ENCODE results near the gene CSF3.
A peak's percentile ranks its signal among the peaks of the same experiment; 100 is the strongest.

DNA sequence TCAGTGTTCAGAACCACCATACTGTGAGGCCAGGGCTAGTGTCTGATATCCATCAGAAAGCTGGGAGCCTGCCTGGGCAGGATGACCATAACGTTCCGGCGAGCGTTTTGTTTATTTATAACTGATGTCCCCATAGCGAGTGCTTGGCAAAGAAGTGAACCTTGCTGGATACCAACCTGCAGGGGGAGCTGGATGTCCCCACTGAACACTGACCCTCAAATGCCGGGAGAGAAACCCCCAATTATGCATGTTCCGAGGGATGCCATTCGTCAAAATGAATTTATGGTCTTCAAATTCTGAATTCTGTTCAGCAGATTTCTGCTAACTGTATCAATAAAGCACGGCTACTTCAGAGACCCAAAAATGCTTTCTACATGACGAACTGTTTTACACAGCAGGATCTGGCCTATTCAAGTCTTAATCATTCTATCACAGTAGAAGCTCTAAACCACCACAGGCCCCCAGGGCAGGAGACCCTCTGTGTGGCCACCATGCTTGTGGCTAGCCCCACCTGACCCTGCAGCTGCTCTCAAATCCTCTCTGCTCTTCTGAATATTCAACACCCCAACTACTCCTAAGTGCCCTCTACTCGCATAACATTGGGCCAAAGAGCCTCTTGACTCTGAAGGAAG, 23.8 kb downstream of the CSF3 start:
- TF ChIP-seq, protein P1, sequence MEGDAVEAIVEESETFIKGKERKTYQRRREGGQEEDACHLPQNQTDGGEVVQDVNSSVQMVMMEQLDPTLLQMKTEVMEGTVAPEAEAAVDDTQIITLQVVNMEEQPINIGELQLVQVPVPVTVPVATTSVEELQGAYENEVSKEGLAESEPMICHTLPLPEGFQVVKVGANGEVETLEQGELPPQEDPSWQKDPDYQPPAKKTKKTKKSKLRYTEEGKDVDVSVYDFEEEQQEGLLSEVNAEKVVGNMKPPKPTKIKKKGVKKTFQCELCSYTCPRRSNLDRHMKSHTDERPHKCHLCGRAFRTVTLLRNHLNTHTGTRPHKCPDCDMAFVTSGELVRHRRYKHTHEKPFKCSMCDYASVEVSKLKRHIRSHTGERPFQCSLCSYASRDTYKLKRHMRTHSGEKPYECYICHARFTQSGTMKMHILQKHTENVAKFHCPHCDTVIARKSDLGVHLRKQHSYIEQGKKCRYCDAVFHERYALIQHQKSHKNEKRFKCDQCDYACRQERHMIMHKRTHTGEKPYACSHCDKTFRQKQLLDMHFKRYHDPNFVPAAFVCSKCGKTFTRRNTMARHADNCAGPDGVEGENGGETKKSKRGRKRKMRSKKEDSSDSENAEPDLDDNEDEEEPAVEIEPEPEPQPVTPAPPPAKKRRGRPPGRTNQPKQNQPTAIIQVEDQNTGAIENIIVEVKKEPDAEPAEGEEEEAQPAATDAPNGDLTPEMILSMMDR (IDR thresholded peaks at IDR 0.05; ENCODE audit: insufficient read depth, low read depth, low read length): peak; percentile 81
- no peak for TF ChIP-seq EZH2 (IDR thresholded peaks at IDR 0.05; ENCODE audit: insufficient read depth, low read length)

Measured in astrocyte (in vitro differentiated cells and primary cell).